PC-9 (cell line): Measurements from ENCODE around the gene PLD5. TPM values are rescaled to one million over a fixed set of nuclear protein-coding genes. Genes with fewer than 3 reads are reported as not detected.

Experiments
- BruUV-seq: library from RNA; stranded (reverse); fragments of 400-500 nt; replicated peaks from 2 replicates; lab custom pipeline; 2021; lab: Mats Ljungman, UMichigan
- CTCF ChIA-PET: fragments of 300-600 bp; sonication (Branson Sonifier 250); formaldehyde crosslinking; loops from one replicate; lab custom pipeline; 2022; ENCODE audit warnings: antibody characterized with exemption; lab: Charles Lee
- POLR2A ChIA-PET: fragments of 300-600 bp; sonication (Branson Sonifier 250); formaldehyde crosslinking; loops from one replicate; lab custom pipeline; 2022; ENCODE audit warnings: antibody characterized with exemption; ENCODE audit not compliant: unreplicated experiment; lab: Charles Lee
- DNase-seq, 2 experiments: peaks; one replicate each; pipeline versions ENCODE4 v3.0.0 to v3.0.0-alpha.2; 2015 to 2022; ENCODE audit warnings: mixed read lengths in 1 of 2
- H2AFZ ChIP-seq: fragments of 200-600 bp; sonication (generic); 2 replicates; pipeline ENCODE4 v1.8.1; 2017; ENCODE audit warnings: antibody characterized with exemption
- H3F3A ChIP-seq: fragments of 200-600 bp; sonication (generic); 2 replicates; pipeline ENCODE4 v1.8.1; 2017; ENCODE audit warnings: antibody characterized with exemption, mild to moderate bottlenecking, low read depth; ENCODE audit not compliant: insufficient read depth
- H3K27ac ChIP-seq: fragments of 200-600 bp; sonication (generic); 2 replicates; pipeline ENCODE4 v1.6.1; 2016; ENCODE audit warnings: mixed run types
- H3K27me3 ChIP-seq: fragments of 200-600 bp; sonication (generic); 2 replicates; pipeline ENCODE4 v1.6.1; 2016; ENCODE audit warnings: low read depth, mixed run types; ENCODE audit not compliant: insufficient read depth
- H3K36me3 ChIP-seq: fragments of 200-600 bp; sonication (generic); 2 replicates; pipeline ENCODE4 v1.6.1; 2016; ENCODE audit warnings: low read depth, mixed run types
- H3K4me1 ChIP-seq: fragments of 200-600 bp; sonication (generic); replicated peaks from 2 replicates; pipeline ENCODE4 v1.6.1; 2016; ENCODE audit warnings: mixed run types; ENCODE audit not compliant: insufficient read depth
- H3K4me2 ChIP-seq: fragments of 200-600 bp; sonication (generic); 2 replicates; pipeline ENCODE4 v1.6.1; 2017; ENCODE audit warnings: mixed run types
- H3K4me3 ChIP-seq: fragments of 200-600 bp; sonication (generic); 2 replicates; pipeline ENCODE4 v1.6.1; 2016; ENCODE audit warnings: mixed run types
- H3K79me2 ChIP-seq: fragments of 200-600 bp; sonication (generic); 2 replicates; pipeline ENCODE4 v1.6.1; 2017; ENCODE audit warnings: low read depth, mixed run types
- H3K9me2 ChIP-seq: fragments of 200-600 bp; sonication (generic); 2 replicates; pipeline ENCODE4 v1.8.1; 2017; ENCODE audit warnings: mild to moderate bottlenecking; ENCODE audit not compliant: insufficient read depth
- H3K9me3 ChIP-seq: fragments of 200-600 bp; sonication (generic); 2 replicates; pipeline ENCODE4 v1.8.1; 2016; ENCODE audit warnings: low read depth; ENCODE audit not compliant: insufficient read depth
- H4K20me1 ChIP-seq: fragments of 200-600 bp; sonication (generic); 2 replicates; pipeline ENCODE4 v1.8.1; 2017; ENCODE audit not compliant: insufficient read depth
- CTCF ChIP-seq: fragments of 200-600 bp; sonication (generic); conservative IDR thresholded peaks from 2 replicates; pipeline ENCODE4 v1.6.1; 2017; ENCODE audit warnings: mixed run types, antibody characterized with exemption, mild to moderate bottlenecking, moderate library complexity
- EZH2 ChIP-seq: fragments of 200-600 bp; sonication (generic); IDR thresholded peaks from 2 replicates; pipeline ENCODE4 v1.8.0; 2017; ENCODE audit warnings: antibody characterized with exemption, low read depth
- intact Hi-C: fragments of 100-400 bp; cut with micrococcal nuclease; formaldehyde crosslinking; loops from one replicate; pipeline ENCODE4 v1.10.0; 2022; ENCODE audit not compliant: unreplicated experiment
- total RNA-seq: library from RNA; stranded (reverse); gene quantifications from 2 replicates; pipeline ENCODE4 v1.2.3, GENCODE V29; 2021

Gene PLD5
- total RNA-seq, 1 experiment from 2014 or later: not detected

- no peaks in the 10 kb centered on the region for H3F3A ChIP-seq
- no peak overlapping the region for H2AFZ ChIP-seq
- DNase-seq: no peak
- no peak overlapping the region for H3K4me2 ChIP-seq
- ChIA-PET CTCF (no interaction called here), POLR2A (no interaction called here)
- H3K9me2 ChIP-seq: no peaks in the 10 kb centered on the region
- H4K20me1 ChIP-seq: no peaks in the 10 kb centered on the region
- H3K36me3 ChIP-seq: no peaks in the 10 kb centered on the region
- no peaks in the 10 kb centered on the region for H3K4me1 ChIP-seq
- intact Hi-C loops: loop anchor here (5.0 kb wide), 1 partner anchor 110 kb away; no protein-coding TSS in a partner anchor
- H3K4me3 ChIP-seq: no peak overlapping the region
- no peak overlapping the region for H3K27ac ChIP-seq
- BruUV-seq: no TSS peak
- TF ChIP-seq EZH2 (no peak), CTCF (no peak)
- no peaks in the 10 kb centered on the region for H3K9me3 ChIP-seq
- no peaks in the 10 kb centered on the region for H3K79me2 ChIP-seq
- H3K27me3 ChIP-seq: peaks cover 5% of the 10 kb centered on the region; the same call in 1 of the 2 replicates
Observed at GRCh38 chr1:242132121-242132817, 392.2 kb downstream of the PLD5 start.

- Histone ChIP-seq H3K4me1 (no peaks in the 10 kb centered on the region), H3K79me2 (no peaks in the 10 kb centered on the region), H3K9me3 (no peaks in the 10 kb centered on the region), H3K4me3 (no peak overlapping the region), H3K36me3 (no peaks in the 10 kb centered on the region), H3K9me2 (no peaks in the 10 kb centered on the region), H2AFZ (no peak overlapping the region), H3K4me2 (no peak overlapping the region), H3K27me3 (peaks cover 5% of the 10 kb centered on the region; the same call in 1 of the 2 replicates), H3F3A (no peaks in the 10 kb centered on the region), H3K27ac (no peak overlapping the region), H4K20me1 (no peaks in the 10 kb centered on the region)
- no peak for DNase-seq
- CTCF ChIA-PET: no interaction called here
- TF ChIP-seq CTCF (peak; percentile 51; the same call in 1 of the 2 replicates), EZH2 (no peak)
- intact Hi-C loops: loop anchor here (10.0 kb wide), 1 partner anchor 234 kb away; no protein-coding TSS in a partner anchor
- POLR2A ChIA-PET: no interaction called here
- no TSS peak for BruUV-seq
Observed at GRCh38 chr1:242128951-242129502, 395.5 kb downstream of the PLD5 start.

- Histone ChIP-seq H3K4me3 (no peak overlapping the region), H4K20me1 (no peaks in the 10 kb centered on the region), H3K79me2 (no peaks in the 10 kb centered on the region), H3K4me2 (no peak overlapping the region), H3K27me3 (peaks cover 13% of the 10 kb centered on the region; the same call in 1 of the 2 replicates), H3K9me3 (no peaks in the 10 kb centered on the region), H3K27ac (no peak overlapping the region), H3K36me3 (no peaks in the 10 kb centered on the region), H2AFZ (no peak overlapping the region), H3F3A (no peaks in the 10 kb centered on the region), H3K9me2 (no peaks in the 10 kb centered on the region), H3K4me1 (no peaks in the 10 kb centered on the region)
- no peak for DNase-seq
- intact Hi-C loops: loop anchor here (10.0 kb wide), 1 partner anchor 226 kb away; no protein-coding TSS in a partner anchor
- BruUV-seq: no TSS peak
- ChIA-PET CTCF (no interaction called here), POLR2A (no interaction called here)
- no peak for TF ChIP-seq EZH2
- no peak for TF ChIP-seq CTCF
Observed at GRCh38 chr1:242120432-242120831, 404.1 kb downstream of the PLD5 start.
